GM21825 (cell line): ENCODE data around the gene CLDN16.

Experiments used
- ATAC-seq: cut with Tn5 transposase; IDR thresholded peaks from one replicate; pipeline ENCODE4 v1.9.1; 2021; ENCODE audit warnings: mild to moderate bottlenecking, moderate library complexity; ENCODE audit not compliant: unreplicated experiment

Gene CLDN16

DNA sequence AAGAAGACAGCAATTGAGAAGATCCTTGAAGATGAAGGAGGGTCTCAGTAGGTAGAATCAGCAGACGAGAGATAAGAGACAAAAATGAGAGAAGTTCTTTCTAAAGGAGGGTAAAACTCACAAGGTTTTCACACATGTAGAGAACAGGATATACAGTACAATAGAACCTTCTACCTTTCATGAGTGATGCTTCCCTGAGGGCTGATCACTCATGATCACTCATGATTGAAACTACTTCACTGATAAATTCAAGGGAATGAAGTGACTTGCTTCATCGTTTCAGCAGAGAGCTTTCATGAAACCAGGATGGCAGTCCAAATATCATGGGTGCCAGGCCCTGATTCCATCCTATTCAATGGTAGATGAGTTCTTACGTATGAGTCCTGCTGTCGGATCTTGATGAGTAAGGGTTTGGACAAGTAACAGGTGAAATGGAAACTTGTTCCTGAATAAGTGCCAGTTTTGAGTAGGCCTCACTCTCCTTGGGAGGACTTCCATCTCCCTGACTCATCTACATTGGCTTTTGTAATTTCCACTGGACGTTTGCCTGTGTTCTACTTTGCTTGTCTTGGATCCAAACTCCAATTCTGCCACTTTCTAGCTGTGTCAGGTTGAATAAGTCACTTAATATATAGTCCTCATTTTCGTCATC is 9.6 kb upstream of the CLDN16 start:
- ATAC-seq: no peak

DNA sequence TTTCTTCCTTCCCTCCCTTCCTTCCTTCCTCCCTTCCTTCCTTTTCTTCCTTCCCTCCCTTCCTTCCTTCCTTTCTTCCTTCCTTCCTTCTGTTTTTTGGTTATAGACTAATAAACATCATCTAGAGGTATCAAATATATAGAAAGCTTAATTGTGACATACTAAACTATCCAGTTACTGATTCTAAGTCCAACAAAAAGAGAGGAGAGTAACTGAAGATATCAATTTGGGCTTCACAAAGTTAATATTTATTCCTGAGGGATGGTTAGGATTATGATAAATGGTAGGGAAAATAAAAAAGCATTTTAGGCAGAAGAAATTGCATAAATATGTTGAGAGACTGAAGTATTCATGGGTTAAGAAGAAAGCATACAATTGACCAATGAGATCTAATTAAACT is 7.8 kb upstream of the CLDN16 start:
- ATAC-seq: no peak

DNA sequence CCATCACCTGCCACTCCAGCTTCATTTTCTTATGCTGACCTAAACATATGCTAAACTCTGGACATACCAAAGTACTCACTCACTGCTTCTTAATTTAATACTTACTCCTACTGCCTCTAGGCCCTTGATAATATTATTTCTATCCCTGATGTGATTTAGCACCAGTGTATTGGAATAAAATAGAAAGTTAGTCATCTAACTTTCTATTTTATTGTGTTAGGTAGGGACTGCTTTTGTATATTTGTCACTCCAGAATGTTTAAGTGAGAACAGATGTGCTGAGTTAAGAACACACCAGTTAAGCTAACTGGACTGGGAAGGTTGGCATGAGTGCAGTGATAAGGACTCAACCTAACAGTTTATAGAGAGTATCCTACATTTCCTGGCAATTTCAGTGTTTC is 6.5 kb upstream of the CLDN16 start:
- ATAC-seq: no peak

DNA sequence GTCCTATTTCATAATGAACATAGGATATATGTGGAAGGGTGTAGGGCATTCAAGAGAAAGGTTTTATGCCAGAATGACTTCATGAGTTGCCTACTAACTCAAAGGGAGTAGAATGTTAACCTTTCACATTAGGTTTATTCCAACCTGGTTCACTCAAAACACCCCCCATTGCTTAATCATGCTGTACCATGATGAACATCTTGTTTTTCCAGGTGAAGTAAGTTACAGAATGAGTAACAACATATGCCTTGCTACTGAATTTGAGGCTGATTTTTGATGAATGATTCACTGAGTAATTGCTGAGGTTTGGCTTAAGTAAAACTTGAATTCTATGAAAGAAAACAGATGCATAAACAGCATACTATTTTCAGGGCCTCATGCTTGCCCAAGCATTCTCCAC is 5.9 kb upstream of the CLDN16 start:
- no peak for ATAC-seq

DNA sequence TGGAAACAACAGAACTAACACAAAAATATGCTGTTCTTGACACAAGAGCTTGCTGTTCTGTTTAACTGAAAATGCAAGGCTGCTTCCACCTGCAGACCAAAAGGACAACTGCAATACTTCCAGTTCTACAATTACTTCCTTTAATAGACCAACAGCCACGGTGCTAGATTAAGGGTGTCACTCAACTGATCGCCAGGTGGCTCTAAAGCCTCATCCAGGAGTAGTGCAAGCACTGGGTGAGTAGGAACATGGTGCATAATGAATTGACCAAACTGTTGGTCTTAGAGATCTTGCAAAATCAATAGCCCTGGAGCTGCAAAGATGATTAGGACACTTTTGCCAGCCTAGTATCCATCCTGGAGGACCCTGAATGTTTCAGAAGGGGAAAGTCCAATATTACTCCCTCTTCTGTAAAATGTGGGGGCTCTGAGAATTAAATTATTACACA is 3.6 kb upstream of the CLDN16 start:
- ATAC-seq: no peak

DNA sequence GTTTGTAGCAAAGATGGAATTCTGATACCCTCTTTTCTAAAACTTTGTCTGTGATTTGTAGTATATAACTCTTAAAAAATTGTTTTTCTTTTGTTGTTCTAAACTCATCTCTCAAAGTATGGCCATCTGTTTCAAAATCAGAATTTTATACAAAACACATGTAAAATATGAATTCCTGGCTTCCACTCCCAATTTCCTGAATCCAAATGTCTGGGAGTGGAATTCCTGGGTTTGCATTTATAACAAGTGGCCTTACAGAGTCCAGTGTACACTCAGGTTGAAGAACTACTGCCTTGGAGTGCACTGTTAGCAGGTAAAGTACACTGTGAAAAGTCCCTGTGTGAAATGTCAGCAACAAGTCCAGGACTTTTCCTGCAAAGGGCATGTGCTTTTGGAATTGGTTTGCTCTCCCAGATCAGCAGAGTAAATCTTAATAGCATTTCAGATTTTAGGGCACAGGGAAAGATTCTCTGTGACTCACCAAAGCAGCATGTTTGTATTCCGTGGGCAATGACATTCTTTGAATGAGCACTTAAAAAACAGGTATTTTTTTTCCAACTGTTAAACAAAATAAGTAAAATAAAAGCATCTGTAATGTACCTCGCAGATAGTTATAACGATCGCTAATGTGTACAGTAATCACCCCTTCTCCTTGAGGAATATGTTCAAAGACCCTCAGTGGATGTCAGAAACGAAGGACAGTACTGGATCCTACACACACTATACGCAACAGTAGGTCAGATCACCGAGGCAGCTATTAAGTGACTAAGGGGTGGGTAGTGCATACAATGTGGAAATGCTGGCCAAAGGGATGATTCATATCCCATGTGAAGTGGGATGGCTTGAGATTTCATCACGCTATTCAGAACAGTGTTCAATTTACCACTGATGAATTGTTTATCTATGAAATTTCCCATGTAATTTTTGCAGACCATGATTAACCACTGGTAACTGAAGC is 2.0 kb upstream of the CLDN16 start:
- no peak for ATAC-seq

DNA sequence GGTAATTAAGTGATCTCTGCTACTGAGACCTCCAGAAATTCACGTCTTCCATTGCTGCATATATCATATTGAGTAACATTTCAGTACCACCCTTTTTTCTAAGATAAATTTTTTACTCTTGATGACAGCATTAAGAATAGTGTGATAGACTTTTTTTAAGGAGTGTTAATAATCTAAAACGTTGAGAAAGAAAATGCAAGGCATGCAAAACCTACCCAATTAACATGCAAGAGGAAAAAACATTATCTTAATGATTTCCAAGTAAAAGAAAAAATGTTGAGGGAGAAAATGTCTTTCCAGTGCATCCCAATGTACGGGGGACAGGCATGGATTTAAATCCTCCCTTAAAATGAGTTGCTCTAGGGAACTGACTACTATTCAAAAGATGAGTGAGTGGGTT is 740 bp downstream of the CLDN16 start:
- ATAC-seq: no peak

DNA sequence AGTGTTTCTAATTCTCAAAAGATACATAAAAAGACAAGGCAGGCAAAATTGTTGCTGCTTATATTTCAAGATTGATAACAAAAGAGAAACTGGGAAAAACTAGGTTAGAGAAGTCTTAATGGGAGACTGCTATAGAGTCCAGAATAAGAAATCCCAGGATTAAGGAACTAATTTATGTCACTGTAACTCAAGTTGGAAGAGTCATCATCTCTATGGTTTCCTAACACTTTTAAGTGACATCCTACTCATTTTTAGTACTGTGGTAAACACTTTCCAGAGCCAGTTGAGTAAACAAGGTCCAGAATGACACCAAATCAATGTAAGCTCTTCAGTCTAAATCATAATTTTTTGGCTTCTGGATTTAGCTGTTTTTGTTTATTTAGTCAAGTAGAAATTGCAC is 8.0 kb downstream of the CLDN16 start:
- no peak for ATAC-seq

DNA sequence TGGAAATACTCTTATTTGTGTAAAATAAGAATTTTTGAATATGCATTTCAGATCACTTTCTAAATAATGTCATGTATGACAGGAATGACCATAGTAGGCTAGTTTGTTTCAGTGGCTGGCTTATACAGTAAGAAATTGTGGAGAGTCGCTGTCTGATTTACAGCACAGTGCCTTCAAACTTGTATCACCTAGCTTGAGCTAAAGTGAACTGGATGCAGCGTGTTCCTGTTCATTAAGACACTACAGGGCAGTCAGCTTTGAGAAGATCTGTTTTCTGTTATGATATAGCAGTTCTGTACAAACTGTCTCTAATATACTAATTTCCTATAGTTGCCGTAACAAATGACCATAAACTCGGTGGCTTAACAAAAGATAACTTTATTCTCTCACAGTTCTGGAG is 9.9 kb downstream of the CLDN16 start:
- no peak for ATAC-seq

DNA sequence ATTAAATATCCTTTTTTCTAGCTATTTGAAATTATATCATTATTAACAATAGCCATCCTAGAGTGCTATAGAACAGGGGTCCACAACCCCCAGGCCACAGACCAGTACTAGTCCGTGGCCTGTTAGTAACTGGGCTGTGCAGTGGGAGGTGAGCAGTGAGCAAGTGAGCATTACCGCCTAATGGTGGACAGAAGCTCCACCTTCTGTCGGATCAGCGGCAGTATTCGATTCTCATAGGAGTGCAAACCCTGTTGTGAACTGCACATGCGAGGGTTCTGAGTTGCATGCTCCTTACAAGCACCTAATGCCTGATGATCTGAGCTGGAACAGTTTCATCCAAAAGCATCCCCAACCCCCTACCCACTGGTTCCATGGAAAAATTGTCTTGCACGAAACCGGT is 11.7 kb downstream of the CLDN16 start:
- no peak for ATAC-seq

DNA sequence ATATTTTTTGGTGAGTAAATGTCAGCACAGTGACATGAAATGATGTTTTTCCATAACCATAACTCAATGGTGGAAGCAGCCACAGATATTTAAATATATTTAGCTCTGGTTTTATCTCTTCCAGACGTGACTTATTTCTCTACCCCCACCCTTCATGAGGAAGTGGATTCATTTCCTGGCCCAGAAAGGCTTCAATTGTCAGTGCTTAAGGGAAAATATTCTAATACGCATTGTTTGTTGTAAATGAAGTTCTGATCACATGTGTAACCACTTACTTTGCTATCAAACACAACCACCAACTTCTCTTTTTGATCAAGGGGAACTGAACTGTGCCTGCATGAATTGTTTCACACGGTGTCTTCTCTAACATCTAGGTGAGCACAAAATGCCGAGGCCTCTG is 14.0 kb downstream of the CLDN16 start:
- no peak for ATAC-seq

DNA sequence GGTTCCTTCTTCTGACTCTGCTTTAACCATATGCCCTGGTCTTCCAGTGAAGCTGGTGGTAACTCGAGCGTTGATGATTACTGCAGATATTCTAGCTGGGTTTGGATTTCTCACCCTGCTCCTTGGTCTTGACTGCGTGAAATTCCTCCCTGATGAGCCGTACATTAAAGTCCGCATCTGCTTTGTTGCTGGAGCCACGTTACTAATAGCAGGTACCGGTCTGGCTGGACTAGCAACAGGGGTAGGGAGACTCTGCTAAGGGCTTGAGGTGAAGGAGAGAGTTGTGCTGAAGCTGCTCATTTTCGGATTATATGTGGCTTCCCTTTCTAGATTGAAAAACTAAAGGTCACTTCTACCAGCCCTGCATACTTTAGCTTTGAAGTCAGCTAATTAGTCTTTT is 16.8 kb downstream of the CLDN16 start:
- no peak for ATAC-seq

DNA sequence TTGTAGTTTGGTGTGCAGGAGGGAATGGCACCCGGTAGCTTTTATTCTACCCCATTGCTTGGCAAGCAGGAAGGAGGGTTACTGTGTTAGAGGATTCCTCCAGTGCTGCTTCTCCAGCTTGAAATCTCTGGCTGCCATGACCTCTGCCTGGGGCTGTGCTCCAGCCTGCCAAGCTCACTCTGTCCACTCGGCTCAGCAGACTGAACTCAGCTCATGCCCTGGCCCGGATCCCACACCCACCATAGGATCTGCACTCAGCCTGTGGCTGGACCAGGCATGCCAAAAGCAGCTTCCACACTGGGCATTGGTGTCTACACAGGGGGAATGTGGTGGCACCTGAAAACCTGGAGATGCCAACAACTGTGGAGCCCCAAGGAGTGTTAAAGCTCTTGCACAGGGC is 26.3 kb downstream of the CLDN16 start:
- no peak for ATAC-seq

DNA sequence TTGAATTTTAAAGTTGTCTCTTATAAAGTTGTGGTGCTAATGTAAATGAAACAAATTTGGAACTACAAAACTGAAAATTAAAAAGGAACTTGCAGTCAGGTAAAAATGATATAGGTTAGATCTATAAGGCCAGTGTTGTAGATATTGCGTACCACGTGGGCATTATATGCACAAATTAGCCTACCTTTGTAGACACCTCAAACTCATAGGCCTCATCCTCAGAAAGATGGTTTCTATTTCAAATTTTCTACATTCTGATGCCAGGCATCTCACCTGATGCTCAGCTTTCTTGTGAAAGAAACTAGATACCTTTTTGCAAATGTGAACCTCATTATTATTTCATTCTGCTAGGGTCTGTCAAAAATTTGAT is 36.1 kb downstream of the CLDN16 start:
- no peak for ATAC-seq

DNA sequence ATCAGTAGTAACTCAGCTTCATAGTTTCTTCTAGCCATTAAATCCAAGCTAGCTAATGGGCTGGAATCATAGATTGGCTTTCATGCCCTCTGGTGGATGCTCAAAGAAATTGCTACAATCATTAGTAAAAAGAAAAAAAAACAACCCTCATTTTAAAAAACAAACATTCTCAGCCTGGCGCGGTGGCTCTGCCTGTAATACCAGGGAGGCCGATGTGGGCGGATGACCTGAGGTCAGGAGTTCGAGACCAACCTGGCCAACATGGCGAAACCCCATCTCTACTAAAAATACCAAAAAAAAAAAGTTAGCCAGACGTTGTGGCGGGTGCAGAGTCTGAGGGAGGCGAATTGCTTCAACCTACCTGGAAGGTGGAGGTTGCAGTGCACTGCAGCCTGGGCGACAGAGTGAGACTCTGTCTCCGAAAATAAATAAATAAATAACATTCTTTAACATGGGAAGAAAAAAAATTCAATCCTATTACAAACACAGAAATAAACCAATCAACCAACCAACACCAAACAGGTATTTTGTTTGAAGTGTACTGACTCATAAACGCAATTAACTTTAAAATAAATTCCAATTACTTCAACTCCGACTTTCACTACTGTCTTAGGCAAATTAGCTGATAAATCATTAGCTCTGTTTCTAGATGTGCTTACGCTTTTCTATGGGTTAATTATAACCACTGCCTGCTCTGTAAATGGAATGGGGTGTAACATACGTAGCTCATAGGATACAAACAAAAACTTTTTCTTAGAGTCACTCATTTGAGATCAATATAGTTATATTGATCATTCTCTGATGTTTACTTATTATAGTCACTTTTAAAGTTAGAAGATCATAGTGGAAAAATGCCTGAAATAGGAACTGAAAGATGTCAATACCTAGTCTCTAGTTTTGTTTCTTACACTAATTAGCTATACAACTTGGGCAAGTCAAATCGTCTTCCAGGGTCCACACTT is 36.8 kb downstream of the CLDN16 start:
- ATAC-seq: peak; percentile 71

DNA sequence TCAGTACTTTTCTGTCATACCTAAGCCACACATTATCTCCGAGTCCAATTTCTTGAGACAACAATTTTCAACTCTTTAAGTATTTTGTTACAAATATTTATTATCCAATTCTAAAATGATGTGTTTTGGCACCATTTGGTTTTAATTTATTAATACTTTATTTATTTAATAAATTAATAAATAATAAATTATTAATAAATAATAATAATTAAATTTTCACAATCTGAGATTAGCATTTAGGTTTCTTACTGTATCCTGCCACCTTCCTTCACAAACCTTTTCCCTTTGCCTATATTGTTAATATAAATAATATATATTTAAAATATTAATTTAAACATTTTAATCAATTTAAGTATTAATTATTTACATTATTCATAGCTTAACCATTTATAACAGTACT is 37.9 kb downstream of the CLDN16 start:
- no peak for ATAC-seq

DNA sequence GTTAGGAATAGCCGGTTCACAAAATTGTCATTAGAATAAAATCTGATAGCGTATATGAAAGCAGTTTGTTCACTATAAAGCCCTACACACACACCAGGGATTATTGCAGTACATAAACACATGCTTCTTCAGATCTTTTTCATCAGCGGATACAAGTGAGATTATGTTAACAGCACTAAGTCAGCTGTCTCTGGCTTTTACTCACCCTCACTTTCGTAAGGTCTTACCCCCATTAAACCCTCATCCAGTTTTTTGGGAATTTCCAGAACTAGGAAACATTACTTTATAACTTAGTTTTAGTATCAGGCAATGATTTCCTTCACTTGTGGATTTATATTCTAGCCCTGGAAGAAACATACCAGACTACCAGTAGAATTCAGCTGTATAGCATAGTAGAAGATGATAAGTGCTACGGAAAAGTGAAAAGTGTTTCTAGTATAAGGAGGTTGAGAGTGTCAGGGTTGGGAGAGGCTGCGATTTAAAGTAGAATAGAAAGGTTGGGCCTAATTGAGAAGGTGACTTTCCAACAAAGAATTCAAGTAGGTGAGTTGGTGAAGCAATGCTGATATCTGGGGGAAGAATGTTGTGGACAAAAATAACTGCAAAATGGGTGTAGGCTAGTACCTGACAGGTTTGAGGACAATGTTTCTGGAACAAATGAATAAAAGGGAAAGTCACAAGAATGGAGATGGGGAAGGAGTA is 39.0 kb downstream of the CLDN16 start:
- ATAC-seq: no peak

DNA sequence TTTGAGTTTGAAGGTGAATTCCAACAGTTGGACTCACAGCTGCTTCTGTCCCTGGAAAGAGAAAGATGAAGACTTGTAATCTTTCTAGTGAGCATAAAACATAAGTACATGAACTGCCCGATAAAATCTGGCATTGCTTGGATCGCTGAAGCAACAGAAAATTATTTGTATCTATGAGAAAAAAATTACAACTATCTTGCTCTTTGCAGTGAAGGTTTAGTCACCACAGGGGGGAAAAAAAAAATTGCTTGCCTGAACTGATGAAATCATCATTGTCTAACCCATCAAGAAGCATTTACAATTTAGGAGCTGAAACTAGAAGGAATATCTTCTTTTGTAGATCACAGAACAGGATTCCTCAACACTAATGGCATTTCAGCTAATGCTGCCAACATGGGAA is 41.7 kb downstream of the CLDN16 start:
- ATAC-seq: no peak

DNA sequence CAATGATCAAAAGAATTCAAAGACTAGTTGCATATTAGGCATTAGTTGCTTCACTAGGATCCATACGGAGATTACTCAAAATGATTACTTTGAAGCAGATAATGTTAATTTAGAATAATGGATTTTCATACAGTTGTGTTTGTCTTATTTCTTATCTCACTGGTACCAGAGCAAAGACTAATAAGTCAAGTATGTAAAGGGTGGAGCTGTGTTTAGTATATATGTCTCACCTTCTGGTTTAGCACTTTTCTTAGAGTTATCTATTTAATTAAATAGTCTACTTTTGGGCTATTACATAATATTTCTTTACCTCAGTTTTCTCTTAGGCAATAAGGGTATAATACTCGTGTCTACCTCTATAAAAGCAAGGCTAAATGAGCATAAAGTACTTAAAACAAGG is 42.9 kb downstream of the CLDN16 start:
- no peak for ATAC-seq

DNA sequence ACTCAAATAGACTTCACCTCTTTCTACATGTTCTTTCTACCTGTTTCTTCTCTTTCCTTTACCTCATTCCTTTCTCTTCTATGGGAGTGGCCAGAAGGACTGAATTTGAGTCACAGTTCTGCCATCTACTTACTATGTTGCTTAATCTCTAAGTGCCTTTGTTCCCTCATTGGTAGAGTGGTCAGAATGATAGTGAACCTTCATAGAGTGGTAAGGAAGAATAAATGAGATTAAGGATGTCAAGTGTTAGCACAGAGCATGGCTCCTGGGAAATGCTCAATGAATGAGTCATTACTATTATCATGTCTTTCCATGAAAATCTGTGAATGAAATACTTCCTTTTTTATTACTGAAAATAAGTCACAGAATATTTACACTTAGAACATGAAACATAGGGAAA is 44.3 kb downstream of the CLDN16 start:
- ATAC-seq: no peak

DNA sequence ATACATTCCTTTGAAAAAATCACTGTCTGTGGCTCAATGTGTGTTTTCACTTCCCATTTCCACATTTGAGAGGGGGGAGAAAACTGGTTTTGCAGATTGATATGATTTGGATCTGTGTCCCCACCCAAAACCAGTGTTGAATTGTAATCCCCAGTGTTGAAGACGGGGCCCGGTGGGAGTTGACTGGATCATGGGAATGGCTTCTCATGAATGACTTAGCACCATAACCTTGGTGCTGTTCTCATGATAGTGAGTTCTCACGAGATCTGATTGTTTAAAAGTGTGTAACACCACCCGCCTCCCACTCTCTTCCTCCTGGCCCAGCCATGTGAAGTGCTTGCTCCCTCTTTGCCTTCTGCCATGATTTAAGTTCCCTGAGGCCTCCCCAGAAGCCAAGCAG is 45.7 kb downstream of the CLDN16 start:
- ATAC-seq: no peak
